HepG2 (cell line): ENCODE results near the gene CADM1. TPM values are rescaled to one million over a fixed set of nuclear protein-coding genes. Genes with fewer than 3 reads are reported as not detected.

Experiments used
- ATAC-seq: fragments of 200-7000 bp; cut with Tn5 transposase; 3 replicates; pipeline ENCODE4 v1.9.1; 2020; ENCODE audit warnings: mild to moderate bottlenecking, moderate library complexity
- BruUV-seq: library from RNA; stranded (reverse); fragments of 400-500 nt; replicated peaks from 2 replicates; lab custom pipeline; 2021; lab: Mats Ljungman, UMichigan
- CTCF ChIA-PET: fragments of 300-600 bp; formaldehyde crosslinking; extraction: SDS; loops from one replicate; lab custom pipeline; 2021; ENCODE audit warnings: low total read pairs, inconsistent platforms, low intra/inter-chr PET ratio; lab: Yijun Ruan, JAX
- POLR2A ChIA-PET: fragments of 350-600 bp; sonication (Branson Sonifier 250); formaldehyde crosslinking; loops from one replicate; lab custom pipeline; 2020; ENCODE audit warnings: antibody characterized with exemption, inconsistent platforms; lab: Yijun Ruan, JAX
- DNase-seq: peaks from one replicate; pipeline ENCODE4 v3.0.0-alpha.2; 2015; ENCODE audit warnings: low spot score
- FAIRE-seq: peaks from 3 replicates; lab custom pipeline; 2011; peaks lifted over from hg19 to GRCh38; lab: Jason Lieb, UNC
- H2AFZ ChIP-seq: one replicate; pipeline ENCODE4 v1.6.1; 2011; ENCODE audit warnings: low read length, inconsistent platforms
- H3K27ac ChIP-seq: fragments of 300-600 bp; 3 replicates; pipeline ENCODE4 v1.8.0; 2011; ENCODE audit warnings: mixed run types, mild to moderate bottlenecking, mixed read lengths, low read length, inconsistent platforms; ENCODE audit not compliant: insufficient read depth; ENCODE audit errors: extremely low read length
- H3K27me3 ChIP-seq, 2 experiments: fragments of 200-600 bp in 1 of 2; 2 replicates in 1 of 2; 3 replicates in 1 of 2; pipeline versions ENCODE4 v1.6.0 to v1.8.0; 2011; ENCODE audit warnings: low read length in 2 of 2, mild to moderate bottlenecking in 2 of 2, moderate library complexity in 2 of 2, inconsistent platforms in 1 of 2; ENCODE audit not compliant: insufficient read depth in 2 of 2, control insufficient read depth in 1 of 2
- H3K36me3 ChIP-seq, 2 experiments: fragments of 200-600 bp in 1 of 2; replicated peaks in 1 of 2; 2 replicates in 1 of 2; 3 replicates in 1 of 2; pipeline versions ENCODE4 v1.5.1 to v1.8.0; 2011; ENCODE audit warnings: low read length in 2 of 2, inconsistent platforms in 1 of 2; ENCODE audit not compliant: insufficient read depth in 2 of 2, control insufficient read depth in 1 of 2
- H3K4me1 ChIP-seq: 2 replicates; pipeline ENCODE4 v1.5.1; 2012; ENCODE audit warnings: low read length, inconsistent platforms; ENCODE audit not compliant: insufficient read depth
- H3K4me2 ChIP-seq: 2 replicates; pipeline ENCODE4 v1.6.0; 2011; ENCODE audit warnings: low read depth, low read length, inconsistent platforms
- H3K4me3 ChIP-seq, 3 experiments: fragments of 200-600 bp in 1 of 3; sonication (generic), shearing (Covaris generic) in 1 of 3; replicated peaks in 1 of 3; 2 replicates each; pipeline ENCODE4 v1.5.1; 2011 to 2016; ENCODE audit warnings: low read length in 3 of 3, inconsistent platforms in 2 of 3, low read depth in 2 of 3, mild to moderate bottlenecking in 2 of 3, control low read depth in 1 of 3, mixed read lengths in 1 of 3; ENCODE audit not compliant: insufficient read depth in 1 of 3
- H3K79me2 ChIP-seq: one replicate; pipeline ENCODE4 v1.6.1; 2011; ENCODE audit warnings: low read length, inconsistent platforms; ENCODE audit not compliant: insufficient read depth
- H3K9ac ChIP-seq: 2 replicates; pipeline ENCODE4 v1.6.0; 2011; ENCODE audit warnings: mild to moderate bottlenecking, low read depth, low read length, inconsistent platforms; ENCODE audit not compliant: insufficient read depth
- H3K9me3 ChIP-seq: 2 replicates; pipeline ENCODE4 v1.5.1; 2012; ENCODE audit warnings: mild to moderate bottlenecking, low read length
- H4K20me1 ChIP-seq: 2 replicates; pipeline ENCODE4 v1.6.0; 2011; ENCODE audit warnings: inconsistent platforms, mild to moderate bottlenecking, low read length, moderate library complexity; ENCODE audit not compliant: insufficient read depth
- ZFP41 ChIP-seq: sonication (generic); formaldehyde crosslinking; IDR thresholded peaks from 2 replicates; pipeline ENCODE4 v1.4.0; 2020; ENCODE audit warnings: mild to moderate bottlenecking, missing genetic modification reagents, borderline replicate concordance
- ZNF280D ChIP-seq: sonication (generic); formaldehyde crosslinking; IDR thresholded peaks from 2 replicates; pipeline ENCODE4 v1.5.1; 2020; ENCODE audit warnings: mild to moderate bottlenecking, missing genetic modification reagents
- ZNF704 ChIP-seq: sonication (generic); formaldehyde crosslinking; IDR thresholded peaks from 2 replicates; pipeline ENCODE4 v1.8.1; 2023; ENCODE audit warnings: mild to moderate bottlenecking, inconsistent platforms, moderate library complexity, missing genetic modification reagents, borderline replicate concordance
- WGBS: methylation state at CpG from one replicate; pipeline ENCODE4 v1.1.6; 2017; ENCODE audit warnings: low lambda C conversion rate; 5-methylcytosine and 5-hydroxymethylcytosine counted together
- in situ Hi-C: cut with HindIII; loops from 2 replicates; pipeline ENCODE4 v1.10.0; 2017; ENCODE audit warnings: low pct_unique_long_range_greater_than_20kb; ENCODE audit not compliant: extremely low pct_ligation_motif_present
- intact Hi-C: fragments of 100-400 bp; cut with micrococcal nuclease; formaldehyde crosslinking; loops from one replicate; pipeline ENCODE4 v1.10.0; 2022; ENCODE audit not compliant: unreplicated experiment
- polyA plus RNA-seq, 8 experiments: library from polyadenylated mRNA; depleted of rRNA in 3 of 8; stranded (reverse) in 7 of 8; unstranded in 1 of 8; fragments of >200 nt; fragmentation: Illumina TruSeq in 4 of 8; extraction: Trizol in 4 of 8; gene quantifications; 2 replicates each; pipeline versions ENCODE4 v1.2.1 to v1.2.3, GENCODE V29; 2011 to 2016; ENCODE audit warnings: low read depth in 4 of 8, missing spikeins in 1 of 8, mixed read lengths in 1 of 8; ENCODE audit not compliant: insufficient read depth in 1 of 8
- total RNA-seq, 5 experiments: library from RNA; depleted of rRNA; stranded (reverse); fragments of >200 nt; fragmentation: Illumina TruSeq; extraction: Trizol; gene quantifications; 2 replicates each; pipeline ENCODE4 v1.2.3, GENCODE V29; 2016; ENCODE audit warnings: low read depth in 1 of 5
- TF ChIP-seq, protein P1 (sequence below): sonication (generic); formaldehyde crosslinking; IDR thresholded peaks from 2 replicates; pipeline ENCODE4 v1.4.0; 2020; ENCODE audit warnings: missing genetic modification reagents

Gene CADM1
- total and polyA plus RNA-seq, 2 of the 13 experiments (the other 11 are each of a cell fraction or from before 2014, with no cell fraction given) = 71.3 to 122 TPM

GRCh38 chr11:115159207-115159606 is 345.0 kb downstream of the CADM1 start:
- Histone ChIP-seq H4K20me1 (no peaks in the 10 kb centered on the region), H3K36me3 (no peaks in the 10 kb centered on the region), H3K4me1 (peaks cover 22% of the 10 kb centered on the region), H3K4me2 (no peak overlapping the region), H3K27ac (no peak overlapping the region), H3K4me3 (no peak overlapping the region), H2AFZ (no peak overlapping the region), H3K9ac (no peak overlapping the region), H3K27me3 (peaks cover 1 to 7% of the 10 kb centered on the region in 2 experiments; a peak in 3 of 5 replicates), H3K79me2 (no peaks in the 10 kb centered on the region), H3K9me3 (no peaks in the 10 kb centered on the region)
- DNase-seq (no peak), FAIRE-seq (no peak), ATAC-seq (no peak)
- POLR2A ChIA-PET = no interaction called here
- no TSS peak for BruUV-seq
- in situ Hi-C loops = no loop called here
- intact Hi-C loops = no loop called here
- CTCF ChIA-PET = no interaction called here
- TF ChIP-seq, protein P1, sequence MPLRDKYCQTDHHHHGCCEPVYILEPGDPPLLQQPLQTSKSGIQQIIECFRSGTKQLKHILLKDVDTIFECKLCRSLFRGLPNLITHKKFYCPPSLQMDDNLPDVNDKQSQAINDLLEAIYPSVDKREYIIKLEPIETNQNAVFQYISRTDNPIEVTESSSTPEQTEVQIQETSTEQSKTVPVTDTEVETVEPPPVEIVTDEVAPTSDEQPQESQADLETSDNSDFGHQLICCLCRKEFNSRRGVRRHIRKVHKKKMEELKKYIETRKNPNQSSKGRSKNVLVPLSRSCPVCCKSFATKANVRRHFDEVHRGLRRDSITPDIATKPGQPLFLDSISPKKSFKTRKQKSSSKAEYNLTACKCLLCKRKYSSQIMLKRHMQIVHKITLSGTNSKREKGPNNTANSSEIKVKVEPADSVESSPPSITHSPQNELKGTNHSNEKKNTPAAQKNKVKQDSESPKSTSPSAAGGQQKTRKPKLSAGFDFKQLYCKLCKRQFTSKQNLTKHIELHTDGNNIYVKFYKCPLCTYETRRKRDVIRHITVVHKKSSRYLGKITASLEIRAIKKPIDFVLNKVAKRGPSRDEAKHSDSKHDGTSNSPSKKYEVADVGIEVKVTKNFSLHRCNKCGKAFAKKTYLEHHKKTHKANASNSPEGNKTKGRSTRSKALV (CRISPR knock-in tag) = no peak
- no peak for TF ChIP-seq ZNF704 (CRISPR knock-in tag)
- TF ChIP-seq ZNF280D (CRISPR knock-in tag) = no peak
- no peak for TF ChIP-seq ZFP41 (CRISPR knock-in tag)
- WGBS = 40% methylated on average over 4 of the region's 9 CpGs
